Activated CD8-positive, alpha-beta T cell treated with anti-CD3 and anti-CD28 coated beads, Interleukin-2, amount 10 ng/mL, durations not matched to agents 7 days and 5 days (primary cell): ENCODE measurements around the gene GUCY2D. TPM values are rescaled to one million over a fixed set of nuclear protein-coding genes. Genes with fewer than 3 reads are reported as not detected.
"Not testable (repeated sequence)": the region's sequence is repeated elsewhere in the genome, so short reads cannot be mapped to it uniquely, and the experiment has no call there.

Experiments used
- ATAC-seq: fragments of 150-1000 bp; cut with Tn5 transposase; one replicate; pipeline ENCODE4 v1.10.0; 2021; ENCODE audit warnings: moderate library complexity
- CTCF ChIA-PET: fragments of 350-600 bp; sonication (Branson Sonifier 250); formaldehyde crosslinking; loops from one replicate; lab custom pipeline; 2021; ENCODE audit warnings: antibody characterized with exemption; lab: Charles Lee
- POLR2A ChIA-PET: fragments of 350-600 bp; sonication (Branson Sonifier 250); formaldehyde crosslinking; loops from one replicate; lab custom pipeline; 2021; ENCODE audit warnings: antibody characterized with exemption; lab: Charles Lee
- DNase-seq: peaks from one replicate; pipeline ENCODE4 v3.0.0-alpha.2; 2020
- H3K27ac Mint-ChIP-seq: one replicate; pipeline ENCODE4 v1.8.0; 2021; ENCODE audit warnings: mild to moderate bottlenecking, mixed read lengths
- H3K27me3 Mint-ChIP-seq: one replicate; pipeline ENCODE4 v1.8.0; 2021; ENCODE audit warnings: low read depth, mixed read lengths
- H3K36me3 Mint-ChIP-seq: one replicate; pipeline ENCODE4 v1.8.0; 2021; ENCODE audit warnings: low read depth, mixed read lengths
- H3K4me1 Mint-ChIP-seq: one replicate; pipeline ENCODE4 v1.8.0; 2021; ENCODE audit warnings: low read depth, mixed read lengths
- H3K4me3 Mint-ChIP-seq: one replicate; pipeline ENCODE4 v1.8.0; 2021; ENCODE audit warnings: mild to moderate bottlenecking, mixed read lengths
- H3K9me3 Mint-ChIP-seq: one replicate; pipeline ENCODE4 v1.8.0; 2022; ENCODE audit warnings: mixed read lengths; ENCODE audit not compliant: insufficient read depth
- total RNA-seq, 2 experiments: library from RNA; stranded (reverse); gene quantifications; one replicate each; pipeline ENCODE4 v1.2.3, GENCODE V29; 2021

Gene GUCY2D
- total RNA-seq = not detected

DNA sequence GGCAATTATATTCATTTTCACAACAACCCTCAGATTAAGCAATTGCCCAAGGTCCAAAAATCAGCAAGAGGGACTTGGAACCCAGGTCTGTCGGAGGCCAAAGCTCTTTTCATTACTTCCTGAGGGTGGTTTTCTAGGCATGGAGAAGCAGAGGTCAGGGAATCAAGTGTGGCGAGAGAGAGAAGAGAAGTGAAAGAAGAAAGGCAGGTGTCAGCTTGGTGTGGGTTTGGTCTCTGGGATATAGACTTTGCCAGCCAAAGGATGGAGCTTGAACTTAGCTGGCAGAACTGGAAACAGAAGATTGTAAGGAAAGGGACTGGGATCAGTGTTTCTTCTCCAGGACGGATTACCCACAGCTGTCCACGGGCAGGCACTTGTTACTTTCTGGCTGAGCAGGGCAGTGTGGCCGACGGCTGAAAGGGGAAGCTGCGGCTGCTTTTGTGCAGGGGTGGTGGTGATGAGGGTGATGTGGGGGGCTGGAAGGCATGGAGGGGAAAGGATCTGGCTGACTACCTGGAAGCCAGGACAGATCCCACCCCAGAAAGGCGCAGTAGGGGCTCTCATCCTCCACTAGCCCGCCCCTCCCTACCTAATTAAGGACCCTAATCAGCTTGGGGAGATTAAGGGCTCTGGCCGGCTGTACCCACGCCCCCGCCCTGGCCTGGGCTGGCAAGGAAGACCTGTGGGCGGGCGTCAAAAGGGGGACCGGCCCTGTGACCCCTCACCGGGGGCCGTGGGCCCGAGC is at the start of gene GUCY2D:
TSS of gene GUCY2D (plus strand) at position 640 of the 745 bp plus-strand sequence. CDS start 433 bp downstream, outside the sequence.
- peaks cover 10% of the 10 kb centered on the region for H3K4me1 Mint-ChIP-seq
- no peak within 1 kb of the TSS for H3K27ac Mint-ChIP-seq
- no peaks in the 10 kb centered on the region for H3K9me3 Mint-ChIP-seq
- DNase-seq (no peak), ATAC-seq (peak; percentile 17)
- no peak within 1 kb of the TSS for H3K4me3 Mint-ChIP-seq
- ChIA-PET POLR2A (interaction anchor here (0.7 to 0.8 kb wide), 3 partner anchors 10 to 171 kb away, joined by 3 to 4 read pairs (median 3); no protein-coding TSS in a partner anchor), CTCF (interaction anchor here (0.7 to 2.6 kb wide), 13 partner anchors 9 to 272 kb away, joined by 3 to 23 read pairs (median 5); no protein-coding TSS in a partner anchor)
- peaks cover 44% of the 10 kb centered on the region for H3K27me3 Mint-ChIP-seq
- H3K36me3 Mint-ChIP-seq = no peaks in the 10 kb centered on the region

DNA sequence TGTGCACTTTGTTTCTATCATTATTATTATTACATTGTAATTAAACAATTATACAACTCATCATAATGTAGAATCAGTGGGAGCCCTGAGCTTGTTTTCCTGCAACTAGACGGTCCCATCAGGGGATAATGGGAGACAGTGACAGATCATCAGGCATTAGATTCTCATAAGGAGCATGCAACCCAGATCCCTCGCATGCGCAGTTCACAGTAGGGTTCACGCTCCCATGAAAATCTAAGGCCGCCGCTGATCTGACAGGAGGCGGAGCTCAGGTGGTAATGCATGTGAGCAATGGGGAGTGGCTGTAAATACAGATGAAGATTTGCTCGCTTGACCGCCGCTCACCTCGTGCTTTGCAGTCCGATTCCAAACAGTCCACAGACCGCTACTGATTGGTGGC is 49.1 kb upstream of the GUCY2D start:
- H3K4me1 Mint-ChIP-seq = peaks cover 38% of the 10 kb centered on the region
- CTCF ChIA-PET = interaction anchor here (0.7 to 6.0 kb wide), 5 partner anchors 21 to 85 kb away, joined by 3 to 35 read pairs (median 3); partner anchors contain the start of genes CNTROB and TRAPPC1
- ATAC-seq, H3K27me3 Mint-ChIP-seq, H3K9me3 Mint-ChIP-seq, H3K4me3 Mint-ChIP-seq, DNase-seq, H3K27ac Mint-ChIP-seq: not testable (repeated sequence)
- peaks cover 28% of the 10 kb centered on the region for H3K36me3 Mint-ChIP-seq
- POLR2A ChIA-PET = interaction anchor here (2.1 kb wide), 1 partner anchor 20 kb away, joined by 6 read pairs; no protein-coding TSS in a partner anchor

DNA sequence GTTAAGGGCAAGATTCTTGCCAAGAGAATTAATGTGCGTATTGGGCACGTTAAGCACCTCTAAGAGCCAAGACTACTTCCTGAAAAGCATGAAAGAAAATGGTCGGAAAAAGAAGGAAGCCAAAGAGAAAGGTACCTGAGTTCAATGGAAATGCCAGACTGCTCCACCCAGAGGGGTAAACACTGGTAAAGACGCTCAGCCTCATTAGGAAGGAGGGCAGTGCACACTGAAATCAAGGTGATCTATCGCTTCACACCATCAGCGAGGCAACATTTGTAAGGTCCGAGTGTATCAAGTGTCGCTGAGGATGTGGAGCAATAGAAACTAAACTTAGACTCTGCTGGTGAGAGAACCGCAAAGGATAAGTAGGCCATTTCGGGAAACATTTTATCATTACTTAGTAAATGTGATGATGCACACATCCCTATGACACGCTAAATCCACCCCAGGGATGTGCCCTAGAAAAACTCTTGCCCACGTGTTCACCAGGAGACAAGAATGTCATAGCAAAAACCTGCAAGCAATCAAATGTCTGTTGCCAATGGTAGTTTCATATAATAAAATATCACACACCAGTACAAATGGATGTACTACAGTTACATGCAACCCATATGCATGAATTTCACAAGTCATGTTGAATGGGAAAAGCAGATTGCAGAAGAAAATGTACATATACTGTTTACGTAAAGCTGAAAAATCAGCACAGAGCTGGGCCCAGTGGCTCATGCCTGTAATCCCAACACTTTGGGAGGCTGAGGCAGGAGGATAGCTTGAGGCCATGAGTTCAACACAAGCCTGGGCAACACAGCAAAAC is 46.8 kb upstream of the GUCY2D start:
- no peak overlapping the region for H3K4me3 Mint-ChIP-seq
- CTCF ChIA-PET = interaction anchor here (0.8 to 1.2 kb wide), 3 partner anchors 13 to 34 kb away, joined by 3 to 5 read pairs (median 3); no protein-coding TSS in a partner anchor
- POLR2A ChIA-PET = interaction anchor here (0.7 kb wide), 1 partner anchor 10 kb away, joined by 3 read pairs; no protein-coding TSS in a partner anchor
- H3K4me1 Mint-ChIP-seq = peaks cover 30% of the 10 kb centered on the region
- DNase-seq (no peak), ATAC-seq (no peak)
- H3K36me3 Mint-ChIP-seq = peaks cover 5% of the 10 kb centered on the region
- peaks cover 8% of the 10 kb centered on the region for H3K27me3 Mint-ChIP-seq
- no peak overlapping the region for H3K27ac Mint-ChIP-seq
- H3K9me3 Mint-ChIP-seq = no peaks in the 10 kb centered on the region

DNA sequence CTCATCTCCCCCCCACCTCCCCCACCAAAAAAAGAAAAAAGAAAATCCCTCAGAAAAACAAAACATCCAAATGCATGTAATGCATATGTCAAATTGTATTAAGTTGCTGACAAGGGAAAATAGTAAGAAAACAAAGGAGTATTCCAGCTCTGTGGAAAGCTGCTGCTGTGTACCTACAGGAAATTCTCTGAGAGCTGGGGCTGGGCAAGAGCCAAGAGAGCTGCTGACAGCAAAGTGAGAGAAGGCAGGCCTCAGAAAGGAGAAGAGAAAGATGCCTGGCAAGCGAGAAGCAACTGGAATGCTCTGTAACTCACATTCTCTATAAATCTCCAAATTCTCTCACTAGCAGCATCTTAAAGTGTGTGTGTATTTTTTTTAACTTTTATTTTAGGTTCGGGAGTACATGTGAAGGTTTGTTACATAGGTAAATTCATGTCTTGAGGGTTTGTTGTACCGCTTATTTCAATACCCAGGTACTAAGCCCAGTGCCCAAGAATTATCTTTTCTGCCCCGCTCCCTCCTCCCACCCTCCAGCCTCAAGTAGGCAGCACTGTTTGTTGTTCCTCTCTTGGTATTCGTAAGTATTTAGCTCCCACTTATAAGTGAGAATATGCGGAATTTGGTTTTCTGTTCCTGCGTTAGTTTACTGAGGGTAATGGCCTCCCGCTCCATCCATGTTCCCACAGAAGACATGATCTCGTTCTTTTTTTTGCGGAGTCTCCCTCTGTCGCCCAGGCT is 46.0 kb upstream of the GUCY2D start:
- peaks cover 10% of the 10 kb centered on the region for H3K27me3 Mint-ChIP-seq
- ChIA-PET POLR2A (interaction anchor here (0.7 kb wide), 1 partner anchor 9 kb away, joined by 3 read pairs; no protein-coding TSS in a partner anchor), CTCF (interaction anchor here (0.8 to 1.2 kb wide), 3 partner anchors 12 to 33 kb away, joined by 3 to 5 read pairs (median 3); no protein-coding TSS in a partner anchor)
- H3K27ac Mint-ChIP-seq = no peak overlapping the region
- H3K36me3 Mint-ChIP-seq = peaks cover 2% of the 10 kb centered on the region
- H3K9me3 Mint-ChIP-seq = no peaks in the 10 kb centered on the region
- H3K4me3 Mint-ChIP-seq = no peak overlapping the region
- H3K4me1 Mint-ChIP-seq = peaks cover 23% of the 10 kb centered on the region
- ATAC-seq = no peak
- no peak for DNase-seq

DNA sequence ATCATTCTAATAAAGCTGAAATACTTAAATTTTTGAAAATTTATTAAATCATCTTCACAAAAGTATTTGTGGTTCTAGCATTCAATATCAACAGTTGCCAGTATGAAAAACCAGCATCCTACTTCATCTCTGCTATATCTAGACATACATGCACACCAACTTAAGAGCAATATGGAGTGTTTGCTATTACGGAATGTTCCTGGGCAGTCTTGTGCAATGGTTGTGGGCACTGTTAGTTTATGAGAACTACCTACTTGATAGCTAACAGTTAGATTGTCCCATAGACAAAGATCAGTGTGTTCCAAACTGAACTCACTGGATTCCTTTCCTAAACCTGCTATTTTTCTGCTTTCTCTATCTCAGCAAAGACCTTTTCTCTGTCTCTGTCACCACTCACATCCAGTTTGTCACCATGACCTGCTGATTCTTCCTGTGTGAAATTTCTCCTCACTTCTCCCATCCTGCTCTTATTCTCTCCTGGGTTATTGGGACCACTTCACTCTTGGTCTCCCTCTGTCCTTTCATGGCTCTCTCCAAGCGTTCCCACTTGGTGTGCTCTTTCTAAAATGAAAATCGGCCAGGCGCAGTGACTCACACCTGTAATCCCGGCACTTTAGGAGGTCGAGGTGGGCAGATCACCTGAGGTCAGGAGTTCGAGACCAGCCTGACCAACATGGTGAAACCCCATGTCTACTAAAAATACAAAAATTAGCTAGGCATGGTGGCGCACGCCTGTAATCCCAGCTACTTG is 42.7 kb upstream of the GUCY2D start:
- CTCF ChIA-PET = interaction anchor here (1.6 kb wide), 1 partner anchor 29 kb away, joined by 4 read pairs; no protein-coding TSS in a partner anchor
- POLR2A ChIA-PET = no interaction called here

DNA sequence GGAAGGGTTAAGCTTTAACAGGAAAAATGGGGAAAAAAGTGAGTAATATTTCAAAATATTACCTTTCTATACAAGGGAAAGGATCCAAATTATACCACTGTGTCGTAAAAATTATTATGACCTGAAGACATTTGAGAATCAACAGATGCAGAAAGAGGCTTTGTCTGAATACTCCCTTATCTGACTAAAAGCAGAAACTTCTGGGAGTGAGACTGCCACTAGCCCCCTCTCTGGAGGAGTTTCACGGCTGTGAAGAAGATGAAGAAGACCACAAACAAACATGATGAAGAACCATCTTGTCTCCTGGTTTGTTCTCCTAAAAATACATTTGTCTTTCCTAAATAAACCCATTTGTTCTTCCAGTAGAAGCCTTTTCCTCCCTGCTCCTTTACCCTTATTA is 41.0 kb upstream of the GUCY2D start:
- DNase-seq (no peak), ATAC-seq (no peak)
- no peak overlapping the region for H3K27ac Mint-ChIP-seq
- ChIA-PET CTCF (interaction anchor here (1.6 kb wide), 1 partner anchor 27 kb away, joined by 4 read pairs; no protein-coding TSS in a partner anchor), POLR2A (no interaction called here)
- H3K4me1 Mint-ChIP-seq = no peaks in the 10 kb centered on the region
- H3K36me3 Mint-ChIP-seq = no peaks in the 10 kb centered on the region
- H3K27me3 Mint-ChIP-seq = peaks cover 16% of the 10 kb centered on the region
- no peak overlapping the region for H3K4me3 Mint-ChIP-seq
- no peaks in the 10 kb centered on the region for H3K9me3 Mint-ChIP-seq

More for the DNA sequence above, 42.7 kb upstream of the GUCY2D start:
- no peaks in the 10 kb centered on the region for H3K36me3 Mint-ChIP-seq
- DNase-seq (no peak), ATAC-seq (no peak)
- H3K27me3 Mint-ChIP-seq = peaks cover 16% of the 10 kb centered on the region
- H3K9me3 Mint-ChIP-seq = no peaks in the 10 kb centered on the region
- no peak overlapping the region for H3K4me3 Mint-ChIP-seq
- no peak overlapping the region for H3K27ac Mint-ChIP-seq
- no peaks in the 10 kb centered on the region for H3K4me1 Mint-ChIP-seq

DNA sequence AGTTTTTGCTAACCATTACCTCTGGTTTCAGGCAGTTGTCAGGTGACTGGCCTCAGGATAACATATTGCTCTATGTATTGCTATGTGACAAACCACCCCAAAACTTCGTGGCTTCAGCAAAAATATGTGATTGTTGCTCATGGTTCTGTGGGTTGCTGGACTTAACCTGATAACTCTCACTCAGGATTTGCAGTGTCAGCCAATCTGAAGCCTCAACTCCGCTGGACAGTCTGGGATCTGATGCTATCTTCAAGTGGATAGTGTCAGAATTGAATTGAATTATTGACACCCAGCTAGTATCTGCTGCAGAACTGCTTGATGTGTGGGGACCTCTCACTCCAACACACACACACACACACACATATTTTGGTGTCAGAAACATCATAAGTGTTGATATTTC is 34.7 kb upstream of the GUCY2D start:
- Mint-ChIP-seq H3K9me3 (no peaks in the 10 kb centered on the region), H3K4me3 (no peak overlapping the region), H3K4me1 (no peaks in the 10 kb centered on the region), H3K27me3 (peaks cover 14% of the 10 kb centered on the region), H3K27ac (no peak overlapping the region), H3K36me3 (no peaks in the 10 kb centered on the region)
- ChIA-PET POLR2A (no interaction called here), CTCF (no interaction called here)
- DNase-seq (no peak), ATAC-seq (no peak)

DNA sequence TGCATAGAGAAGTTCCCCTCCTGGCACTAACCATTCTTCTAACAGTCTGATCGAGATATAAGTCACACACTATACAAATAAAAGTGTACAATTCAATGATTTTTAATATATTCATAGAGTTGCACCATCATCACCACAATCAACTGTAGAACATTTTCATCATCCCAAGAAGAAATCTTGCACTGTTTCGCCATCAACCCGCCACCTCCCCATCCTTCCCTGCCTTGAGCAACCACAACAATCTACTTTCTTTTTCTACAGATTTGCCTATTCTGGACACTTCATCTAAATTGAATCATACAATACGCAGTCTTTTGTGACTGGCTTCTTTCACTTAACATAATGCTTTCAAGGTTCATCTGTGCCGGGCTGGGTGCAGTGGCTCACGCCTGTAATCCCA is 33.0 kb upstream of the GUCY2D start:
- peaks cover 14% of the 10 kb centered on the region for H3K27me3 Mint-ChIP-seq
- no peak for ATAC-seq
- no peak overlapping the region for H3K4me3 Mint-ChIP-seq

DNA sequence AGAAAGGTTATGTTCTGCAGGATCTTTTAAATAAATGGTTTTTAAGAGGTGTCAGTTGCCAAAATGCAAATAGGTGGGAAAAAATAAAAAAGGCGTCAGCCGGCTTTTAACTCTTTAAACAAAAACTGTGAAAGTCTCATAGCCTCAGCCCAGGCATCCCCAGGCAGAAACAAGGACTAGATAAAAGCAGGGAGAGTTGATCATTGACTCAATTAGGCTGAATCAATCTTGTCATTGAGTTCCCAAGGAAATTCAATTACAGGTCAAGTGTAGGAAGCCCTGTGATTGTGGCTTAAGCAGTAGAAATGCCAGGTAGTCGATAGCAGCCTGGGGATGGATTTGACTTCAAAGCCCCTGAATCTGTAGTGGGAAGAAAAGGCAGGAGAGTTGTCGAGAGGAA is 30.8 kb upstream of the GUCY2D start:
- H3K4me3 Mint-ChIP-seq = no peak overlapping the region
- H3K27me3 Mint-ChIP-seq = peaks cover 17% of the 10 kb centered on the region
- peaks cover 13% of the 10 kb centered on the region for H3K9me3 Mint-ChIP-seq
- H3K36me3 Mint-ChIP-seq = peaks cover 11% of the 10 kb centered on the region
- H3K27ac Mint-ChIP-seq = no peak overlapping the region
- ChIA-PET POLR2A (no interaction called here), CTCF (interaction anchor here (0.7 to 3.8 kb wide), 3 partner anchors 15 to 39 kb away, joined by 3 to 19 read pairs (median 13); partner anchors contain the start of genes CNTROB and TRAPPC1)
- DNase-seq (no peak), ATAC-seq (no peak)
- H3K4me1 Mint-ChIP-seq = no peaks in the 10 kb centered on the region

More for the DNA sequence above, 33.0 kb upstream of the GUCY2D start:
- H3K9me3 Mint-ChIP-seq = peaks cover 3% of the 10 kb centered on the region
- H3K36me3 Mint-ChIP-seq = peaks cover 2% of the 10 kb centered on the region
- no peaks in the 10 kb centered on the region for H3K4me1 Mint-ChIP-seq
- ChIA-PET POLR2A (no interaction called here), CTCF (no interaction called here)
- DNase-seq = no peak
- no peak overlapping the region for H3K27ac Mint-ChIP-seq

DNA sequence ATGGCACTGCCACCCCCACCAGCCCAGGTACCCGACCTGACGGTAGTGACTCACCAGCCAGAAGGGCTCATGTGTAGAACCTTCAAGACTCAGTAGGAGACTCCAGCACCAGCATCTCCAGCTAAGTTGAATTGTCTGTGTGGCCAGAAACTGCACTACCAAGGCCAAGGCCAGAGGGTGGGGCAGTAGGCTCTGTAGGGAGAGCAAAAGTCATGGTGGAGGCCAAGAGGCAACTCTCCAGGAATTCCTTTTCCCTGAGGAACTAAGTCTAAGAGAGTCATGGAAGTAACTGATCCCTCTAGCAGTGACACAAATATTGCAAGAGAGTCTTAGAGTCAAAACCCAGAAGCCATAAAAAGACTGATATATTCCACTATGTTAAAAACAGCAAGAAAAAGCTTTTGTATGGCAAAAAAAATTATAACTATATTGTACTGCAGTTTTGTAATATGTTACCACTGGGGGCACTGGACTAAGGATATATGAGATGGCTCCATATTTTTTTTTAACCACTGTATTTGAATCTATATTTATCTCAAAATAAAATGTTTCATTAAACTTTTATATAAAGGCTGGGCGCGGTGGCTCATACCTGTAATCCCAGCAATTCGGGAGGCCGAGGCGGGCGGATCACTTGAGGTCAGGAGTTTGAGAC is 30.2 kb upstream of the GUCY2D start:
- Mint-ChIP-seq H3K27ac (no peak overlapping the region), H3K27me3 (peaks cover 17% of the 10 kb centered on the region), H3K4me3 (no peak overlapping the region), H3K4me1 (no peaks in the 10 kb centered on the region), H3K36me3 (peaks cover 11% of the 10 kb centered on the region), H3K9me3 (peaks cover 13% of the 10 kb centered on the region)
- ATAC-seq (no peak), DNase-seq (no peak)
- CTCF ChIA-PET = interaction anchor here (0.6 to 3.8 kb wide), 4 partner anchors 17 to 189 kb away, joined by 3 to 19 read pairs (median 8); partner anchors contain the start of genes CNTROB and TRAPPC1
- POLR2A ChIA-PET = no interaction called here
